HepG2 (cell line): Measurements from ENCODE around the gene UTP3. TPM values are rescaled to one million over a fixed set of nuclear protein-coding genes. Genes with fewer than 3 reads are reported as not detected.

Experiments used
- ETV5 ChIP-seq: IDR thresholded peaks from 2 replicates; pipeline ENCODE4 v1.6.1; 2018; ENCODE audit warnings: missing biosample characterization, missing genetic modification reagents, inconsistent platforms, borderline replicate concordance
- HOXD1 ChIP-seq: sonication (generic); formaldehyde crosslinking; IDR thresholded peaks from 2 replicates; pipeline ENCODE4 v1.5.0; 2020; ENCODE audit warnings: missing genetic modification reagents
- MIER2 ChIP-seq: IDR thresholded peaks from 2 replicates; pipeline ENCODE4 v1.6.1; 2016; ENCODE audit warnings: missing biosample characterization, missing genetic modification reagents
- PRDM10 ChIP-seq: sonication (generic); formaldehyde crosslinking; IDR thresholded peaks from 2 replicates; pipeline ENCODE4 v1.4.0; 2020; ENCODE audit warnings: low read depth, missing genetic modification reagents
- SMAD9 ChIP-seq: sonication (generic); formaldehyde crosslinking; IDR thresholded peaks from 2 replicates; pipeline ENCODE4 v1.5.1; 2020; ENCODE audit warnings: mild to moderate bottlenecking, missing genetic modification reagents
- SRSF9 ChIP-seq: fragments of 200-400 bp; formaldehyde crosslinking; IDR thresholded peaks from 2 replicates; pipeline ENCODE4 v1.6.1; 2018; ENCODE audit warnings: borderline replicate concordance, mild to moderate bottlenecking, low read depth, low read length; ENCODE audit not compliant: insufficient read depth, poor library complexity, severe bottlenecking
- ZIK1 ChIP-seq: sonication (generic); formaldehyde crosslinking; IDR thresholded peaks from 2 replicates; pipeline ENCODE4 v1.5.0; 2020; ENCODE audit warnings: mild to moderate bottlenecking, low read depth, missing genetic modification reagents, borderline replicate concordance
- polyA plus RNA-seq, 8 experiments: library from polyadenylated mRNA; depleted of rRNA in 3 of 8; stranded (reverse) in 7 of 8; unstranded in 1 of 8; fragments of >200 nt; fragmentation: Illumina TruSeq in 4 of 8; extraction: Trizol in 4 of 8; gene quantifications; 2 replicates each; pipeline versions ENCODE4 v1.2.1 to v1.2.3, GENCODE V29; 2011 to 2016; ENCODE audit warnings: low read depth in 4 of 8, missing spikeins in 1 of 8, mixed read lengths in 1 of 8; ENCODE audit not compliant: insufficient read depth in 1 of 8
- total RNA-seq, 5 experiments: library from RNA; depleted of rRNA; stranded (reverse); fragments of >200 nt; fragmentation: Illumina TruSeq; extraction: Trizol; gene quantifications; 2 replicates each; pipeline ENCODE4 v1.2.3, GENCODE V29; 2016; ENCODE audit warnings: low read depth in 1 of 5
- TF ChIP-seq, protein P1 (sequence below): sonication (generic); formaldehyde crosslinking; IDR thresholded peaks from 2 replicates; pipeline ENCODE4 v1.4.0; 2020; ENCODE audit warnings: mild to moderate bottlenecking, missing genetic modification reagents
- TF ChIP-seq, protein P2 (sequence below), 2 experiments: fragments of 450-650 bp in 1 of 2; sonication (generic) in 1 of 2; formaldehyde crosslinking; IDR thresholded peaks; 2 replicates each; pipeline versions ENCODE4 v1.5.0 to v1.8.0; 2020 to 2022; ENCODE audit warnings: mild to moderate bottlenecking in 1 of 2, missing genetic modification reagents in 1 of 2
- TF ChIP-seq, protein P3 (sequence below): IDR thresholded peaks from 2 replicates; pipeline ENCODE4 v1.6.1; 2016; ENCODE audit warnings: low read depth
- TF ChIP-seq, protein P4 (sequence below): conservative IDR thresholded peaks from 2 replicates; pipeline ENCODE4 v1.6.1; 2018; ENCODE audit warnings: missing genetic modification reagents

The UTP3 gene
- total and polyA plus RNA-seq, 2 of the 13 experiments (the other 11 are each of a cell fraction or from before 2014, with no cell fraction given): 6.9 to 19.5 TPM

DNA sequence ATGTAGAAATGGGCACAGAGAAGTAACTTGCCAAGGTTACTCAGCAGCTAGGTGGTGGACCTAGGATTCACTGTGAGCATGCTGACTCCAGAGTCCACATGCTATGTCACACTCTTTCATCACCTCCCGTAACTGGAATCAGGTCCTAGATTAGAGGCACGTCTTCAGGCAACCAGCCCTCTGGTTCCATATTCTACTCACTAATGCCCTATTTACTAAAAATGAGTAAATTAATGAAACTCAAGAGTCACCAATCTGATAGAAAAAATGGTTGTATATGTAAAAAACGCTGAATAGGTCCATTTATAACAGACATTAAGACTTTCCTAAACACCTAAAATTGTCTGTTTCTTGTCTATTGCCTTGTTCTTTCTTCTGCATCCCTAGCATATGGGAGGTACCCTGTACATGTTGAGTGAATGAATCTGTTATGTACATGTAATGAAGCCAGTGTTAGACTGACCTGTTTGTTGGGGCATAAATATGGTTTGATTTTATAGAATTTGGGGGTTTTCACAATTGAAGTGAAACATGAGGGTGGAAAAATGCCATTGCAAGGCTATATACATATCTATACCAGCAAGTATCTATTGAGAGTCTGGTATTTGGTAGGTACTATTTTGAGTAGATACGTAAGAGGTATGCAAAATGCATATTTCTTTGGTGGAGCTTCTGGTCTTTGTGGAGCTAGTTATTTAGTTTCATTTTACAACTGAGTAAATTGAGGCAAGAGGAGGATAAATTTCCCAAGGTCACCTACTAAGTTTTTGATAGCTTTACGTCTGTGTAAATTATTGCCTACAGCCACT, 26.0 kb downstream of the UTP3 start (continued):
- TF ChIP-seq, protein P1, sequence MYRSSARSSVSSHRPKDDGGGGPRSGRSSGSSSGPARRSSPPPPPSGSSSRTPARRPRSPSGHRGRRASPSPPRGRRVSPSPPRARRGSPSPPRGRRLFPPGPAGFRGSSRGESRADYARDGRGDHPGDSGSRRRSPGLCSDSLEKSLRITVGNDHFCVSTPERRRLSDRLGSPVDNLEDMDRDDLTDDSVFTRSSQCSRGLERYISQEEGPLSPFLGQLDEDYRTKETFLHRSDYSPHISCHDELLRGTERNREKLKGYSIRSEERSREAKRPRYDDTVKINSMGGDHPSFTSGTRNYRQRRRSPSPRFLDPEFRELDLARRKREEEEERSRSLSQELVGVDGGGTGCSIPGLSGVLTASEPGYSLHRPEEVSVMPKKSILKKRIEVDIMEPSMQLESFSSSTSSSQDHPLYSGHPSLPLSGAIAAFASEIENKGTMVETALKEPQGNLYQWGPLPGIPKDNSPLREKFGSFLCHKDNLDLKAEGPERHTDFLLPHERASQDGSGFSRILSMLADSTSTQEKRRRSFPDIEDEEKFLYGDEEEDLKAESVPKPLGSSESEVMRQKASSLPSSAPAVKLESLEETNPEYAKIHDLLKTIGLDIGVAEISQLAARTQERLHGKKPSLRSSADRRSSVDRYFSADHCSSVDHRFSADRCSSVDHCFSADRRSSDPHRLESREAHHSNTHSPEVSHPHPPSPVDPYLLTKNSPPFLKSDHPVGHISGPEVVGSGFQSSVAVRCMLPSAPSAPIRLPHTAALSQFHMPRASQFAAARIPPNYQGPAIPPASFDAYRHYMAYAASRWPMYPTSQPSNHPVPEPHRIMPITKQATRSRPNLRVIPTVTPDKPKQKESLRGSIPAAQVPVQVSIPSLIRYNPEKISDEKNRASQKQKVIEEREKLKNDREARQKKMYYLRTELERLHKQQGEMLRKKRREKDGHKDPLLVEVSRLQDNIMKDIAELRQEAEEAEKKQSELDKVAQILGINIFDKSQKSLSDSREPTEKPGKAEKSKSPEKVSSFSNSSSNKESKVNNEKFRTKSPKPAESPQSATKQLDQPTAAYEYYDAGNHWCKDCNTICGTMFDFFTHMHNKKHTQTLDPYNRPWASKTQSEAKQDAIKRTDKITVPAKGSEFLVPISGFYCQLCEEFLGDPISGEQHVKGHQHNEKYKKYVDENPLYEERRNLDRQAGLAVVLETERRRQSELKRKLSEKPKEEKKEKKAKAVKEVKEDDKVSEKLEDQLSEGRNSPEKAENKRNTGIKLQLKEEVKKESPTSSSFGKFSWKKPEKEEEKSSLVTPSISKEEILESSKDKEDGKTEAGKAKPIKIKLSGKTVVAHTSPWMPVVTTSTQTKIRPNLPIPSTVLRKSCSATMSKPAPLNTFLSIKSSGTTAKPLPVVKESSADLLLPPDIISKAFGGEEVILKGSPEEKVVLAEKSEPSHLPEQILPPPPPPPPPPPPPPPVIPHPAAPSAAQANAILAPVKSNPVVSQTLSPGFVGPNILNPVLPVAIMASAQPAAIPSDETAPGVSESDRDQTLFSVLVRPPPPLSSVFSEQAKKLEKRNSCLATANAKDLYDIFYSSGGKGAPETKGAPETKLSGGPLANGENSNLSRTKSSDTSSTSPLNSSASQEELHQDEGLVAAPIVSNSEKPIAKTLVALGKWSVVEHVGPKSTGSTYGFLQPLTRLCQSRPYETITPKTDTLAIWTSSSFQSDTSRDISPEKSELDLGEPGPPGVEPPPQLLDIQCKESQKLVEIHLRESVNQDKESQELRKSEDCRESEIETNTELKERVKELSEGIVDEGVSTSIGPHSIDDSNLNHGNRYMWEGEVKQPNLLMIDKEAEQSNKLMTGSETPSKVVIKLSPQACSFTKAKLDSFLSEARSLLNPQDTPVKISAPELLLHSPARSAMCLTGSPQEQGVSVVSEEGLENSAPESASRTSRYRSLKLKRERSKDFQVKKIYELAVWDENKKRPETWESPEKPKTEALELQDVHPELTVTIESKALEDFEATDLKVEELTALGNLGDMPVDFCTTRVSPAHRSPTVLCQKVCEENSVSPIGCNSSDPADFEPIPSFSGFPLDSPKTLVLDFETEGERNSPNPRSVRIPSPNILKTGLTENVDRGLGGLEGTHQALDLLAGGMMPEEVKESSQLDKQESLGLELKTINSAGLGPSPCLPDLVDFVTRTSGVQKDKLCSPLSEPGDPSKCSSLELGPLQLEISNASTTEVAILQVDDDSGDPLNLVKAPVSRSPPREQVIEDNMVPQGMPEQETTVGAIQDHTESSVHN (CRISPR knock-in tag): no peak
- TF ChIP-seq, protein P2, sequence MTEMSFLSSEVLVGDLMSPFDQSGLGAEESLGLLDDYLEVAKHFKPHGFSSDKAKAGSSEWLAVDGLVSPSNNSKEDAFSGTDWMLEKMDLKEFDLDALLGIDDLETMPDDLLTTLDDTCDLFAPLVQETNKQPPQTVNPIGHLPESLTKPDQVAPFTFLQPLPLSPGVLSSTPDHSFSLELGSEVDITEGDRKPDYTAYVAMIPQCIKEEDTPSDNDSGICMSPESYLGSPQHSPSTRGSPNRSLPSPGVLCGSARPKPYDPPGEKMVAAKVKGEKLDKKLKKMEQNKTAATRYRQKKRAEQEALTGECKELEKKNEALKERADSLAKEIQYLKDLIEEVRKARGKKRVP (CRISPR knock-in tag; IDR thresholded peaks at IDR 0.05): peak in 1 of 2 experiments; percentile 95; a peak in 2 of 4 replicates
- TF ChIP-seq, protein P3, sequence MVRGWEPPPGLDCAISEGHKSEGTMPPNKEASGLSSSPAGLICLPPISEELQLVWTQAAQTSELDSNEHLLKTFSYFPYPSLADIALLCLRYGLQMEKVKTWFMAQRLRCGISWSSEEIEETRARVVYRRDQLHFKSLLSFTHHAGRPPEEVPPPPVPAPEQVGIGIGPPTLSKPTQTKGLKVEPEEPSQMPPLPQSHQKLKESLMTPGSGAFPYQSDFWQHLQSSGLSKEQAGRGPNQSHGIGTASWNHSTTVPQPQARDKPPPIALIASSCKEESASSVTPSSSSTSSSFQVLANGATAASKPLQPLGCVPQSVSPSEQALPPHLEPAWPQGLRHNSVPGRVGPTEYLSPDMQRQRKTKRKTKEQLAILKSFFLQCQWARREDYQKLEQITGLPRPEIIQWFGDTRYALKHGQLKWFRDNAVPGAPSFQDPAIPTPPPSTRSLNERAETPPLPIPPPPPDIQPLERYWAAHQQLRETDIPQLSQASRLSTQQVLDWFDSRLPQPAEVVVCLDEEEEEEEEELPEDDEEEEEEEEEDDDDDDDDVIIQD (CRISPR knock-in tag): 0 out of 2 replicates have a peak, but pooled peaks have one; percentile 23
- TF ChIP-seq PRDM10: no peak
- no peak for TF ChIP-seq ZIK1 (CRISPR knock-in tag)
- no peak for TF ChIP-seq SMAD9
- no peak for TF ChIP-seq MIER2 (CRISPR knock-in tag)
- TF ChIP-seq ETV5: no peak
- TF ChIP-seq HOXD1 (CRISPR knock-in tag): no peak
- TF ChIP-seq SRSF9: no peak
- TF ChIP-seq, protein P4, sequence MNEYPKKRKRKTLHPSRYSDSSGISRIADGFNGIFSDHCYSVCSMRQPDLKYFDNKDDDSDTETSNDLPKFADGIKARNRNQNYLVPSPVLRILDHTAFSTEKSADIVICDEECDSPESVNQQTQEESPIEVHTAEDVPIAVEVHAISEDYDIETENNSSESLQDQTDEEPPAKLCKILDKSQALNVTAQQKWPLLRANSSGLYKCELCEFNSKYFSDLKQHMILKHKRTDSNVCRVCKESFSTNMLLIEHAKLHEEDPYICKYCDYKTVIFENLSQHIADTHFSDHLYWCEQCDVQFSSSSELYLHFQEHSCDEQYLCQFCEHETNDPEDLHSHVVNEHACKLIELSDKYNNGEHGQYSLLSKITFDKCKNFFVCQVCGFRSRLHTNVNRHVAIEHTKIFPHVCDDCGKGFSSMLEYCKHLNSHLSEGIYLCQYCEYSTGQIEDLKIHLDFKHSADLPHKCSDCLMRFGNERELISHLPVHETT (CRISPR knock-in tag): no peak
